ENCODE data around the gene MPL.

DNA sequence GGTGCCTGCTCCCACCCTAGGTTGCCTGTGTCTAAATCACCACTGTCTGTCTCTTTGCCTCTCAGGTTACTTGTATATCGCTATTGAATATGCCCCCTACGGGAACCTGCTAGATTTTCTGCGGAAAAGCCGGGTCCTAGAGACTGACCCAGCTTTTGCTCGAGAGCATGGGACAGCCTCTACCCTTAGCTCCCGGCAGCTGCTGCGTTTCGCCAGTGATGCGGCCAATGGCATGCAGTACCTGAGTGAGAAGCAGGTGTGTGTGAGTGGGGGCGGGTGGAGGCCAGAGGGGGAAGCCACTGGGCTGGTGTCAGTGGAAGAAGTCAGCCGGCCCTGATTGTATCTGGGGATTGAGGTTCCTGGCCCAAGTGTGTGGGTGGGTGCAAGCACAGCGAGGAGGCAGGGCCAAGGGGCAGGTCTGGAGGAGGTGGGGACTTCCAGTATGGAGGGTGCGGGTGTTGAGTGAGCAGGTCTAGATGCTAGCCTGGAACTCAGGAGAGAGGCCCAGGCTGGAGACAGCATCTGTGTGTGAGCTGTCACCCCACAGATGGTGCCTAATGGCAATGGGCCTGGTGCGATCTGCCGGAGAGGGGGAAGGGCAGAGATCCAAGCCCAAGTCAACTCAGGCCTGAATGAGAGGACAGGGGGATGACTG, 19.7 kb upstream of the MPL start:
- TF ChIP-seq, protein P1, sequence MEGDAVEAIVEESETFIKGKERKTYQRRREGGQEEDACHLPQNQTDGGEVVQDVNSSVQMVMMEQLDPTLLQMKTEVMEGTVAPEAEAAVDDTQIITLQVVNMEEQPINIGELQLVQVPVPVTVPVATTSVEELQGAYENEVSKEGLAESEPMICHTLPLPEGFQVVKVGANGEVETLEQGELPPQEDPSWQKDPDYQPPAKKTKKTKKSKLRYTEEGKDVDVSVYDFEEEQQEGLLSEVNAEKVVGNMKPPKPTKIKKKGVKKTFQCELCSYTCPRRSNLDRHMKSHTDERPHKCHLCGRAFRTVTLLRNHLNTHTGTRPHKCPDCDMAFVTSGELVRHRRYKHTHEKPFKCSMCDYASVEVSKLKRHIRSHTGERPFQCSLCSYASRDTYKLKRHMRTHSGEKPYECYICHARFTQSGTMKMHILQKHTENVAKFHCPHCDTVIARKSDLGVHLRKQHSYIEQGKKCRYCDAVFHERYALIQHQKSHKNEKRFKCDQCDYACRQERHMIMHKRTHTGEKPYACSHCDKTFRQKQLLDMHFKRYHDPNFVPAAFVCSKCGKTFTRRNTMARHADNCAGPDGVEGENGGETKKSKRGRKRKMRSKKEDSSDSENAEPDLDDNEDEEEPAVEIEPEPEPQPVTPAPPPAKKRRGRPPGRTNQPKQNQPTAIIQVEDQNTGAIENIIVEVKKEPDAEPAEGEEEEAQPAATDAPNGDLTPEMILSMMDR (IDR thresholded peaks at IDR 0.05 in 4 of 5, conservative IDR thresholded peaks at IDR 0.05 in 1 of 5) = no peak
- no peak for TF ChIP-seq POLR2A (IDR thresholded peaks at IDR 0.05)

Data from gastrocnemius medialis (tissue), 4 donors.